Muscle layer of colon (tissue), 2 donors: ENCODE measurements around the gene CYP1B1.
"Not testable (repeated sequence)": the region's sequence is repeated elsewhere in the genome, so short reads cannot be mapped to it uniquely, and the experiment has no call there.

Source experiments
- H3K27ac ChIP-seq: one replicate; pipeline ENCODE4 v1.7.0; 2013; ENCODE audit warnings: low read depth, mild to moderate bottlenecking, low read length, moderate library complexity
- H3K27me3 ChIP-seq, 2 donors: one replicate each; pipeline ENCODE4 v1.7.0; 2013; ENCODE audit warnings: low read length in 2 of 2, mild to moderate bottlenecking in 2 of 2; ENCODE audit not compliant: insufficient read depth in 2 of 2, control insufficient read depth in 1 of 2
- H3K36me3 ChIP-seq: one replicate; pipeline ENCODE4 v1.7.0; 2013; ENCODE audit warnings: mild to moderate bottlenecking, low read length; ENCODE audit not compliant: insufficient read depth
- H3K4me1 ChIP-seq: one replicate; pipeline ENCODE4 v1.7.0; 2013; ENCODE audit warnings: mild to moderate bottlenecking, low read length; ENCODE audit not compliant: insufficient read depth
- H3K4me3 ChIP-seq, 2 donors: one replicate each; pipeline ENCODE4 v1.7.0; 2013; ENCODE audit warnings: low read length in 2 of 2, low read depth in 1 of 2, mild to moderate bottlenecking in 1 of 2, moderate library complexity in 1 of 2
- H3K9ac ChIP-seq: one replicate; pipeline ENCODE4 v1.7.0; 2013; ENCODE audit warnings: low read length
- H3K9me3 ChIP-seq: one replicate; pipeline ENCODE4 v1.7.0; 2013; ENCODE audit warnings: mild to moderate bottlenecking, low read length
- donor health status: abdominal sarcoma.
- donor health status: Adenocarcinoma of cecum.

Gene CYP1B1

DNA sequence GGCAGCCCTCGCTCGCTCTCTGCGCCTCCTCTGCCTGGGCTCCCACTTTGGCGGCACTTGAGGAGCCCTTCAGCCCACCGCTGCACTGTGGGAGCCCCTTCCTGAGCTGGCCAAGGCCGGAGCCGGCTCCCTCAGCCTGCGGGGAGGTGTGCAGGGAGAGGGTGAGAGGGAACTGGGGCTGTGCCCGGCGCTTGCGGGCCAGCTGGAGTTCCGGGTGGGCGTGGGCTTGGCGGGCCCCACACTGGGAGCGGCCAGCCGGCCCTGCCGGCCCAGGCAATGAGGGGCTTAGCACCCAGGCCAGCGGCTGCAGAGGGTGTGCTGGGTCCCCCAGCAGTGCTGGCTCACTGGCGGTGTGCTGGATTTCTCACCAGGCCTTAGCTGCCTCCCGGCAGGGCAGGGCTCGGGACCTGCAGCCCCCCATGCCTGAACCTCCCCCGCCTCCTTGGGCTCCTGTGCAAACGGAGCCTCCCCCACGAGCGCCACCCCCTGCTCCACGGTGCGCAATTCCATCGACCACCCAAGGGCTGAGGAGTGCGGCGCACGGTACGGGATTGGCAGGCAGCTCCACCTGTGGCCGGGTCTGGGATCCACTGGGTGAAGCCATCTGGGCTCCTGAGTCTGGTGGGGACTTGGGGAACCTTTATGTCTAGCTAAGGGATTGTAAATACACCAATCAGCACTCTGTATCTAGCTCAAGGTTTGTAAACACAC is 55.4 kb downstream of the CYP1B1 start:
- H3K9me3 ChIP-seq, H3K27ac ChIP-seq, H3K27me3 ChIP-seq, H3K9ac ChIP-seq, H3K4me1 ChIP-seq, H3K36me3 ChIP-seq, H3K4me3 ChIP-seq: not testable (repeated sequence)

DNA sequence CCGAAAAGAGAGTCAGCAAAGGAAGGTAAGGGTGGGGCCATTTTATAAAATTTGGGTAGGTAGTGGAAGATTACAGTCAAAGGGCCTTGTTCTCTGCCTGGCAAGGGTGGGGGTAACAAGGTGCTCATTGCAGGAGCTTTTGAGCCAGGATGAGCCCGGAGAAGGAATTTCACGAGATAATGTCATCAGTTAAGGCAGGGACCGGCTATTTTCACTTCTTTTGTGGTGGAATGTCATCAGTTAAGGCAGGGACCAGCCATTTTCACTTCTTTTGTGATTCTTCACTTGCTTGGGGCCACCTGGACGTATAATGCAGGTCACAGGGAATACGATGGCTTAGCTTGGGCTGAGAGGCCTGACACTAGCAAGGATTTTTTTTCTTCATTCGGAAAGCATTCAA is 58.1 kb downstream of the CYP1B1 start:
- H3K36me3 ChIP-seq, result no peaks in the 10 kb centered on the region
- H3K9me3 ChIP-seq, result no peaks in the 10 kb centered on the region
- no peak overlapping the region for H3K27ac ChIP-seq
- no peak overlapping the region for H3K9ac ChIP-seq
- H3K4me1 ChIP-seq, result peaks cover 23% of the 10 kb centered on the region
- no peaks in the 10 kb centered on the region for H3K27me3 ChIP-seq
- H3K4me3 ChIP-seq, result no peak overlapping the region
